ENCODE data around the gene CPVL.

GRCh38 chr7:29185613-29186012 lies 39.3 kb upstream of the CPVL start:
- TF ChIP-seq, protein P1, sequence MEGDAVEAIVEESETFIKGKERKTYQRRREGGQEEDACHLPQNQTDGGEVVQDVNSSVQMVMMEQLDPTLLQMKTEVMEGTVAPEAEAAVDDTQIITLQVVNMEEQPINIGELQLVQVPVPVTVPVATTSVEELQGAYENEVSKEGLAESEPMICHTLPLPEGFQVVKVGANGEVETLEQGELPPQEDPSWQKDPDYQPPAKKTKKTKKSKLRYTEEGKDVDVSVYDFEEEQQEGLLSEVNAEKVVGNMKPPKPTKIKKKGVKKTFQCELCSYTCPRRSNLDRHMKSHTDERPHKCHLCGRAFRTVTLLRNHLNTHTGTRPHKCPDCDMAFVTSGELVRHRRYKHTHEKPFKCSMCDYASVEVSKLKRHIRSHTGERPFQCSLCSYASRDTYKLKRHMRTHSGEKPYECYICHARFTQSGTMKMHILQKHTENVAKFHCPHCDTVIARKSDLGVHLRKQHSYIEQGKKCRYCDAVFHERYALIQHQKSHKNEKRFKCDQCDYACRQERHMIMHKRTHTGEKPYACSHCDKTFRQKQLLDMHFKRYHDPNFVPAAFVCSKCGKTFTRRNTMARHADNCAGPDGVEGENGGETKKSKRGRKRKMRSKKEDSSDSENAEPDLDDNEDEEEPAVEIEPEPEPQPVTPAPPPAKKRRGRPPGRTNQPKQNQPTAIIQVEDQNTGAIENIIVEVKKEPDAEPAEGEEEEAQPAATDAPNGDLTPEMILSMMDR (IDR thresholded peaks at IDR 0.05), result no peak
- TF ChIP-seq ZFX (IDR thresholded peaks at IDR 0.05; ENCODE audit: borderline replicate concordance), result no peak
